ENCODE results near the gene PSMA6. TPM values are rescaled to one million over a fixed set of nuclear protein-coding genes. Genes with fewer than 3 reads are reported as not detected.
"Not testable (repeated sequence)": the region's sequence is repeated elsewhere in the genome, so short reads cannot be mapped to it uniquely, and the experiment has no call there.

PSMA6 gene
- 100 to 1,000 TPM; 138 to 171 TPM for total RNA-seq
- long read RNA-seq, transcript PSMA6-201 (7 exons, 1,029 nt) = major isoform, 155 of 158 reads
- long read RNA-seq, partial matches to known transcripts = 1 of 158 reads
- long read RNA-seq, other reads (novel, unspliced or antisense) = 0 of 158 reads

DNA sequence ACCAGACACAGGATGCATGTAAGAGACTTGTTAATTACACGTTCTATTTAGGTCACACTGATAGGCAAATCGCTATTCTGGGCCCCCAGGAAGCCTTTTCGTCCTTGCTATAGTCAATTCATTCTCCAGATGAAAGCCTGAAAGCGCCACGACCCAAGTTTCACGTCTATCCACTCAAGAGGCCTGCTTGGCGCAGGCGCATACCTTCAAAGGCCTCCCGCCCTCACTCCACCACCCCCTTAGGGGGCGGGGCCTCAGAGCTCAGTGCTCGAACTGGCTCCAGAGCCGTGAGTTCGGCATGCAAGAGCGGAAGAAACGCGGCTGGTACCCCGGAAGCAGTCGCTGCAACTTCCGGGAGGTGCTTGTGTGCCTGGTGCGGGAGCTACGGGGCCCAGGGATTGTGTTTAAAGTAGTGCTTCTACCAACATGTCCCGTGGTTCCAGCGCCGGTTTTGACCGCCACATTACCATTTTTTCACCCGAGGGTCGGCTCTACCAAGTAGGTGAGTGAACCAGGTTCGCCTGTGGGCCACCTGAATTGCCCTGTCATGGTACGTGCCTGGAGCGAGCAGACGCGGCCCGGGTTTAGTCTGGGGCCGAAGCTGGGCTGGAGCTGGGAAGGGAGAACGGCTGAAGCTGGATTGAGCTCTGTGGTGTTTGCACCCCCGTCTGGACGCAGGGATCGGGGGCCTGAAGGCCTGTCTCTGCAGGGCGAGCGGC is at the start of gene PSMA6:
TSS of gene PSMA6 (plus strand) at position 332 of the 719 bp plus-strand sequence. CDS start at position 427, 95 bp downstream.
- peak; percentile 94 for ATAC-seq
- peak; percentile 99 for DNase-seq
- intact Hi-C loops (cut with DNase I, micrococcal nuclease) = loop anchor here in 1 of 2 donors (5.0 kb wide), 1 partner anchor 115 kb away; no protein-coding TSS in a partner anchor

DNA sequence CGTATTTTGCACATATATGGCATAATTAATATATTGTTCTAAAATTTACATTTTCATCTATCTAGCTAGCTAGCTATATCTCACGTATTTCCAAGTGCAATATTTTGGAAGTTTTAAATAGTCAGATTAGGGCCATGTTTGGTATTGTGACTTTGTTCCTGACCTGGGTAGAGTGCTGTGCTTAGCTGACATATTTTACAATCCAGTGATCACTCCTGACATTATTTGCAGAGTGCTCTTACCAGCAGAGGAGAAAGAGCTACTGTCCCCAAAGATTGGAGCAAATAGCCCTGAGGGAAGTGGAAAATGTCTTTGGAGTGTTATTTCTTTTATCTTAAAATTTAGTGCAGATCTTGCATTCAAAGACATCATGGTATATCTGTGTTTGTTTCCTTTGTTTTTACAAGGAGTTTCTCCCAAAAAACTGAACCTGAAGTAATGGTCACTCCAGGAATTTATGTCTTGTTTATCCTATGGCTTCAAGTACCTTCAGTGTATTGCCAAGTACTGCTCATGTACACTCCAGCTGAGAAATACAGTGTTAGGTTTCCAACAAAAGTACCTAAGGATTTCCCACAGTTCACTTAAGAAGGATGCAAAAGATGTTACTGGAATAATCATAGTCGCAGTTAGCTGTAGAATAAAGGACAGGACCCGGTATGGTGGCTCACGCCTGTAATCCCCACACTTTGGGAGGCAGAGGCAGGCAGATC is 49.4 kb upstream of the PSMA6 start:
- intact Hi-C loops (cut with DNase I, micrococcal nuclease) = no loop called here
- no peak for ATAC-seq
- no peak for DNase-seq

- intact Hi-C loops (cut with DNase I, micrococcal nuclease) = no loop called here
- ATAC-seq = no peak
- no peak for DNase-seq
Observed at GRCh38 chr14:35243956-35244355, 48.2 kb upstream of the PSMA6 start.

- no peak for DNase-seq
- intact Hi-C loops (cut with DNase I, micrococcal nuclease) = no loop called here
- no peak for ATAC-seq
Observed at GRCh38 chr14:35244542-35244941, 47.6 kb upstream of the PSMA6 start.

DNA sequence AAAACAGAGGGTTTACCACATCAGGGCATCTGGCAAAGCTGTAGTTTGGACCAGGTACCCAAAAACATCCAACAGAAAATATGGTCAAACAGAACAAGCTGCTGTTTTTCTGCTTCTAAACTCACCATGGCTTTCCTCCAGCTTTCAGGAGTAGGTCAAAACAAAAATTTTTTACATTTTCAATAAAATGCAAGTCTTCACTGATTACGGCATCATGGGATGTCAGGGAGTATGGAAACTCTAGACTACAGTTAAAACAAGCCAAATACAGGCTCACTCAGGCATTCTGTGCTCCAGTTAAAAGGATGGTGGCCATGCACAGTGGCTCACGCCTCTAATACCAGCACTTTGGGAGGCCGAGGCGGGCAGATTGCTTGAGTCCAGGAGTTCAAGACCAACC is 47.1 kb upstream of the PSMA6 start:
- intact Hi-C loops (cut with DNase I, micrococcal nuclease) = no loop called here

GRCh38 chr14:35247777-35248475 is 44.3 kb upstream of the PSMA6 start:
- DNase-seq (no peak), ATAC-seq (no peak)
- intact Hi-C loops (cut with DNase I, micrococcal nuclease) = no loop called here

More for the DNA sequence above, 47.1 kb upstream of the PSMA6 start:
- no peak for DNase-seq
- no peak for ATAC-seq

- no peak for DNase-seq
- no peak for ATAC-seq
- intact Hi-C loops (cut with DNase I, micrococcal nuclease) = no loop called here
Observed at GRCh38 chr14:35248476-35248788, 43.8 kb upstream of the PSMA6 start.

GRCh38 chr14:35250319-35250718 is 41.9 kb upstream of the PSMA6 start:
- DNase-seq = no peak
- intact Hi-C loops (cut with DNase I, micrococcal nuclease) = no loop called here
- ATAC-seq = no peak

GRCh38 chr14:35252451-35252868 is 39.7 kb upstream of the PSMA6 start:
- no peak for ATAC-seq
- DNase-seq = no peak
- intact Hi-C loops (cut with DNase I, micrococcal nuclease) = no loop called here

DNA sequence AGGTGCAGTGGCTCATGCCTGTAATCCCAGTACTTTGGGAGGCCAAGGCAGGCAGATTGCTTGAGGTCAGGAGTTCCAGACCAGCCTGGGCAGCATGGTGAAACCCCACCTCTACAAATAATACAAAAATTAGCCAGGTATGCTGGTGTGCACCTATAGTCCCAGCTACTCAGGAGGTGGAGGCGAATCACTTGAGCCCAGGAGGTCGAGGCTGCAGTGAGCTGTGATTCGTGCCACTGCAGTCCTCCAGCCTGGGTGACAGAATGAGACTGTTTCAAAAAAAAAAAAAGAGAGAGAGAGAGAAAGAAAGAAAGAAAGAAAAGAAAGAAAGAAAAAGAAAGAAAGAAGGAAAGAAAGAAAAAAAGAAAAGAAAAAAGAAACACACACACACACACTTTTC is 39.1 kb upstream of the PSMA6 start:
- ATAC-seq; intact Hi-C loops (cut with DNase I, micrococcal nuclease); DNase-seq: not testable (repeated sequence)

DNA sequence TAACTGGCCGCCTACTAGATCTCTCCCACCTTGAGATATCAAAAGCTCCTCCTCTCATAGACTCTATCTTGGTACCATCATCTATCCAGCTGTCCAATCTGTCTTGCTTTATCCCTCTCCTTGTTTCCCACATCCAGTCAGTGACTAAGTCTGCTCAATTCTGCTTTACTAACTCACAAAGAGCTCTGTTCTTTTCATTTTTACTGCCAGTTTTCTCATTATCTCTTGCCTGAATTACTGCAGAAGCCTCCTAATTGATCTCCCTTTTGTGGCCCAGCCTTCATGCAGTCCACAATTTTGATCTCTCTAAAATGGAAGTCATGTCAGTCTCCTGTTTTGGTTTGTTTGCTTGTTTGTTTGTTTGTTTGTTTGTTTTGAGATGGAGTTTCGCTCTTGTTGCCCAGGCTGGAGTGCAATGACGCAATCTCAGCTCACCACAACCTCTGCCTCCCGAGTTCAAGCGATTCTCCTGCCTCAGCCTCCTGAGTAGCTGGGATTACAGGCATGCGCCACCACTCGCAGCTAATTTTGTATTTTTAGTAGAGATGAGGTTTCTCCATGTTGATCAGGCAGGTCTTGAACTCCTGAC is 38.1 kb upstream of the PSMA6 start:
- intact Hi-C loops (cut with DNase I, micrococcal nuclease); ATAC-seq; DNase-seq: not testable (repeated sequence)

- DNase-seq = no peak
- intact Hi-C loops (cut with DNase I, micrococcal nuclease) = no loop called here
- no peak for ATAC-seq
Observed at GRCh38 chr14:35254736-35255135, 37.4 kb upstream of the PSMA6 start.

GRCh38 chr14:35255711-35256110 is 36.5 kb upstream of the PSMA6 start:
- no peak for ATAC-seq
- DNase-seq = no peak
- intact Hi-C loops (cut with DNase I, micrococcal nuclease) = no loop called here

- intact Hi-C loops (cut with DNase I, micrococcal nuclease) = no loop called here
- no peak for DNase-seq
- ATAC-seq = no peak
Observed at GRCh38 chr14:35257809-35258208, 34.4 kb upstream of the PSMA6 start.

- intact Hi-C loops (cut with DNase I, micrococcal nuclease) = no loop called here
- DNase-seq (no peak), ATAC-seq (no peak)
Observed at GRCh38 chr14:35258420-35258819, 33.8 kb upstream of the PSMA6 start.

DNA sequence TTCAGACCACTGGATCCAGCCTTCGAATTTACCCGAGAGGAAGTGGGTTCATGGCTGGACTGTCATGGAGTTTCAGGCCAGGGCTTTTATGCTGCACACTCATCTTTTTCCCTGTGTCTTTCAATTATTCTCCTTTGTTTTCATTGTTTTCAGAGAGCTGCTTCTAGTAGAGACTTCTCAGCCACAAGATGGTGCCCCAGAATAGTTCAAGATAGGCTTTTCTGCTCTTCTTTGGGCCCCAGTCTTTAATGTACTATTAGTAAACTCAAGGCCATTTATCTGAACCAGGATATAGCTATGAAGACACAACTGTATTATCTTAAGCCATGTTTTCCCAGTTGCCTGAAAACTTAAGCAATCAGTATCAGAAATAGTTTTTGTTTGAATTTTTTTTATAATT is 30.4 kb upstream of the PSMA6 start:
- no peak for DNase-seq
- intact Hi-C loops (cut with DNase I, micrococcal nuclease) = no loop called here
- ATAC-seq = peak; percentile 29

DNA sequence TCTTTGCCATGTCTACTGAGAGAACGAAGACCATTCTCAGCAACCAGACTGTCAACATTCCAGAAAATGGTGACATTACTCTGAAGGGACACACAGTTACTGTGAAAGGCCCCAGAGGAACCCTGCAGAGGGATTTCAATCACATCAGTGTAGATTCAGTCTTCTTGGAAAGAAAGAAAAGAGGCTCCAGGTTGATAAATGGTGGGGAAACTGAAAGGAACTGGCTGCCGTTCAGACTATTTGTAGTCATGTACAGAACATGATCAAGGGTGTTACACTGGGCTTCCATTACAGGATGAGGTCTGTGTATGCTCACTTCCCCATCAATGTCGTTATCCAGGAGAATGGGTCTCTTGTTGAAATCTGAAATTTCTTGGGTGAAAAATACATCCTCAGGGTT is 29.7 kb upstream of the PSMA6 start:
- intact Hi-C loops (cut with DNase I, micrococcal nuclease) = no loop called here
- ATAC-seq (no peak), DNase-seq (no peak)

- intact Hi-C loops (cut with DNase I, micrococcal nuclease) = no loop called here
- DNase-seq (no peak), ATAC-seq (peak; percentile 99)
Observed at GRCh38 chr14:35268946-35269345, 23.2 kb upstream of the PSMA6 start.

DNA sequence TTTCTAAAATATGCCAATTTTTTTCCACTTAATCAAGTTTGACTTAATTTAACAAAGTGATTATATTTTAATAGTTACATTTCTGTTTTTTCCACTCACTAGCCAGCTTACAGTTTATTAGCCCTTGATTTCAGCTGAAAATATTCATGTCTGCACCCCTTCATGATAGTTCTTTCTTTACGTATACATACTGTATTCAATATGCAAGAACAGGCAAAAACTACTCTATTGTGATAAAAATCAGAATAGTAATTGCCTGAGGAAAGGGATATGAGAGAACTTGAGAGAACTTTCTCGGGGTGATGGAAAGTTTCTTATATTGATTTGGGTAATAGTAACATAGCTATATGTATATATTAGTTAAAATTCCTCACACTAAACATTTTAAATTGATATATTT is 17.4 kb upstream of the PSMA6 start:
- intact Hi-C loops (cut with DNase I, micrococcal nuclease) = no loop called here
- ATAC-seq (no peak), DNase-seq (no peak)
